Activated CD8-positive, alpha-beta memory T cell treated with anti-CD3 and anti-CD28 coated beads, Interleukin-2, amount 50 U/mL, for 24 hours (primary cell): ENCODE results near the gene PIK3C2B.

Source experiments
- DNase-seq: peaks from one replicate; pipeline ENCODE4 v3.0.0-alpha.2; 2020; ENCODE audit errors: extremely low read depth

The PIK3C2B gene

GRCh38 chr1:204478172-204478899 is 16.3 kb downstream of the PIK3C2B start:
- no peak for DNase-seq

- DNase-seq: no peak
Observed at GRCh38 chr1:204477036-204477740, 17.4 kb downstream of the PIK3C2B start.

GRCh38 chr1:204476563-204476962 is 18.0 kb downstream of the PIK3C2B start:
- no peak for DNase-seq

- DNase-seq: no peak
Observed at GRCh38 chr1:204475656-204476432, 18.8 kb downstream of the PIK3C2B start.

GRCh38 chr1:204473400-204473965 is 21.1 kb downstream of the PIK3C2B start:
- no peak for DNase-seq

GRCh38 chr1:204472660-204473059 is 21.9 kb downstream of the PIK3C2B start:
- no peak for DNase-seq

GRCh38 chr1:204471687-204472086 is 22.9 kb downstream of the PIK3C2B start:
- DNase-seq: no peak

- no peak for DNase-seq
Observed at GRCh38 chr1:204469304-204469703, 25.3 kb downstream of the PIK3C2B start.

GRCh38 chr1:204468766-204469302 is 25.8 kb downstream of the PIK3C2B start:
- no peak for DNase-seq

GRCh38 chr1:204468206-204468605 is 26.4 kb downstream of the PIK3C2B start:
- DNase-seq: no peak

GRCh38 chr1:204466416-204467405 is 27.9 kb downstream of the PIK3C2B start:
- no peak for DNase-seq

- DNase-seq: no peak
Observed at GRCh38 chr1:204465546-204466415, 28.8 kb downstream of the PIK3C2B start.

- no peak for DNase-seq
Observed at GRCh38 chr1:204464701-204465100, 29.9 kb downstream of the PIK3C2B start.

GRCh38 chr1:204464187-204464631 is 30.4 kb downstream of the PIK3C2B start:
- no peak for DNase-seq

- DNase-seq: no peak
Observed at GRCh38 chr1:204463125-204464060, 31.2 kb downstream of the PIK3C2B start.

GRCh38 chr1:204462229-204462561 is 32.4 kb downstream of the PIK3C2B start:
- DNase-seq: no peak

- no peak for DNase-seq
Observed at GRCh38 chr1:204461331-204462228, 33.0 kb downstream of the PIK3C2B start.

- no peak for DNase-seq
Observed at GRCh38 chr1:204460346-204460745, 34.3 kb downstream of the PIK3C2B start.
